KMS-11 (cell line): ENCODE measurements around the gene PLBD1.

Experiments
- H2AFZ ChIP-seq: fragments of 200-600 bp; sonication (generic); 2 replicates; pipeline ENCODE4 v1.6.1; 2016; ENCODE audit warnings: antibody characterized with exemption, mixed run types, low read depth
- H3K27ac ChIP-seq: fragments of 200-600 bp; sonication (generic); 2 replicates; pipeline ENCODE4 v1.6.1; 2016; ENCODE audit warnings: mild to moderate bottlenecking, mixed run types
- H3K27me3 ChIP-seq: fragments of 200-600 bp; sonication (generic); 2 replicates; pipeline ENCODE4 v1.6.1; 2017; ENCODE audit warnings: mild to moderate bottlenecking, low read depth, mixed run types, moderate library complexity; ENCODE audit not compliant: insufficient read depth
- H3K36me3 ChIP-seq: fragments of 200-600 bp; sonication (generic); 2 replicates; pipeline ENCODE4 v1.6.1; 2017; ENCODE audit warnings: mild to moderate bottlenecking, mixed run types; ENCODE audit not compliant: insufficient read depth
- H3K4me1 ChIP-seq: fragments of 200-600 bp; sonication (generic); 2 replicates; pipeline ENCODE4 v1.6.1; 2016; ENCODE audit warnings: mild to moderate bottlenecking, low read depth, mixed run types; ENCODE audit not compliant: poor library complexity, severe bottlenecking
- H3K4me2 ChIP-seq: fragments of 200-600 bp; sonication (generic); 2 replicates; pipeline ENCODE4 v1.7.0; 2016; ENCODE audit warnings: mild to moderate bottlenecking, mixed run types
- H3K4me3 ChIP-seq: fragments of 200-600 bp; sonication (generic); IDR thresholded peaks from 2 replicates; pipeline ENCODE4 v1.6.1; 2017; ENCODE audit warnings: low read depth, low read length, mixed read lengths; ENCODE audit not compliant: insufficient read depth
- H3K79me2 ChIP-seq: fragments of 200-600 bp; sonication (generic); 2 replicates; pipeline ENCODE4 v1.6.1; 2016; ENCODE audit warnings: low read depth, mixed run types; ENCODE audit not compliant: insufficient read depth
- H3K9ac ChIP-seq: fragments of 200-600 bp; sonication (generic); 2 replicates; pipeline ENCODE4 v1.6.1; 2016; ENCODE audit warnings: mild to moderate bottlenecking, mixed run types
- H4K20me1 ChIP-seq: fragments of 200-600 bp; sonication (generic); 2 replicates; pipeline ENCODE4 v1.6.1; 2016; ENCODE audit warnings: mild to moderate bottlenecking, mixed run types; ENCODE audit not compliant: insufficient read depth
- TF ChIP-seq, protein P1 (sequence below): fragments of 200-600 bp; sonication (generic); conservative IDR thresholded peaks from 2 replicates; pipeline ENCODE4 v1.6.1; 2017; ENCODE audit warnings: low read depth, mild to moderate bottlenecking, antibody characterized with exemption, low read length, moderate library complexity, mixed read lengths

PLBD1 gene

DNA sequence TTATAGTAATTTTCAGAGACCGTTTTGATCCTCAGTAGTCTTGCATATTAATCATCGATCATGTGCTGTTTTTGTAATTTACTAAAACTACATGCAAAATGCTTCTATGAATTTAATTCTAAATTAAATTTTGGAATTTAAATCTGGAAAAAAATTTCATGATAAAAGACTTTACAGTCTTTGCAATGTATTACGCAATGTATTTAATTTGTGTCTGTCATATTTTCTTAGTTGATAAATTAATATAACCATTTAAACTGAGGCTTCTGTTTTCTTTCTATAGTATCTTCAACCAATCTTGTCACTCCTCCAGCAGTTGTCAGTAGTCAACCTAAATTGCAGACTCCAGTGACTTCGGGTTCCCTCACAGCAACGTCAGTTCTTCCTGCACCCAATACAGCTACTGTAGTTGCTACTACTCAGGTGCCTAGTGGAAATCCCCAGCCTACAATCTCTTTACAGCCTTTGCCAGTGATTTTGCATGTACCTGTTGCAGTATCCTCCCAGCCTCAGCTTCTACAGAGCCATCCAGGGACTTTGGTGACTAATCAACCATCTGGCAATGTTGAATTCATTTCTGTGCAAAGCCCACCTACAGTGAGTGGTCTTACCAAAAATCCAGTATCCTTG lies 107.4 kb downstream of the PLBD1 start:
- no peak overlapping the region for H3K9ac ChIP-seq
- H2AFZ ChIP-seq = no peak overlapping the region
- peaks cover 8% of the 10 kb centered on the region; the same call in 1 of the 2 replicates for H3K36me3 ChIP-seq
- H3K79me2 ChIP-seq = 0 out of 2 replicates have a peak, but pooled peaks cover 1% of the 10 kb centered on the region
- no peaks in the 10 kb centered on the region for H3K4me1 ChIP-seq
- H3K27me3 ChIP-seq = no peaks in the 10 kb centered on the region
- no peaks in the 10 kb centered on the region for H4K20me1 ChIP-seq
- TF ChIP-seq, protein P1, sequence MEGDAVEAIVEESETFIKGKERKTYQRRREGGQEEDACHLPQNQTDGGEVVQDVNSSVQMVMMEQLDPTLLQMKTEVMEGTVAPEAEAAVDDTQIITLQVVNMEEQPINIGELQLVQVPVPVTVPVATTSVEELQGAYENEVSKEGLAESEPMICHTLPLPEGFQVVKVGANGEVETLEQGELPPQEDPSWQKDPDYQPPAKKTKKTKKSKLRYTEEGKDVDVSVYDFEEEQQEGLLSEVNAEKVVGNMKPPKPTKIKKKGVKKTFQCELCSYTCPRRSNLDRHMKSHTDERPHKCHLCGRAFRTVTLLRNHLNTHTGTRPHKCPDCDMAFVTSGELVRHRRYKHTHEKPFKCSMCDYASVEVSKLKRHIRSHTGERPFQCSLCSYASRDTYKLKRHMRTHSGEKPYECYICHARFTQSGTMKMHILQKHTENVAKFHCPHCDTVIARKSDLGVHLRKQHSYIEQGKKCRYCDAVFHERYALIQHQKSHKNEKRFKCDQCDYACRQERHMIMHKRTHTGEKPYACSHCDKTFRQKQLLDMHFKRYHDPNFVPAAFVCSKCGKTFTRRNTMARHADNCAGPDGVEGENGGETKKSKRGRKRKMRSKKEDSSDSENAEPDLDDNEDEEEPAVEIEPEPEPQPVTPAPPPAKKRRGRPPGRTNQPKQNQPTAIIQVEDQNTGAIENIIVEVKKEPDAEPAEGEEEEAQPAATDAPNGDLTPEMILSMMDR = no peak
- H3K4me3 ChIP-seq = no peak overlapping the region
- H3K4me2 ChIP-seq = no peak overlapping the region
- no peak overlapping the region for H3K27ac ChIP-seq

DNA sequence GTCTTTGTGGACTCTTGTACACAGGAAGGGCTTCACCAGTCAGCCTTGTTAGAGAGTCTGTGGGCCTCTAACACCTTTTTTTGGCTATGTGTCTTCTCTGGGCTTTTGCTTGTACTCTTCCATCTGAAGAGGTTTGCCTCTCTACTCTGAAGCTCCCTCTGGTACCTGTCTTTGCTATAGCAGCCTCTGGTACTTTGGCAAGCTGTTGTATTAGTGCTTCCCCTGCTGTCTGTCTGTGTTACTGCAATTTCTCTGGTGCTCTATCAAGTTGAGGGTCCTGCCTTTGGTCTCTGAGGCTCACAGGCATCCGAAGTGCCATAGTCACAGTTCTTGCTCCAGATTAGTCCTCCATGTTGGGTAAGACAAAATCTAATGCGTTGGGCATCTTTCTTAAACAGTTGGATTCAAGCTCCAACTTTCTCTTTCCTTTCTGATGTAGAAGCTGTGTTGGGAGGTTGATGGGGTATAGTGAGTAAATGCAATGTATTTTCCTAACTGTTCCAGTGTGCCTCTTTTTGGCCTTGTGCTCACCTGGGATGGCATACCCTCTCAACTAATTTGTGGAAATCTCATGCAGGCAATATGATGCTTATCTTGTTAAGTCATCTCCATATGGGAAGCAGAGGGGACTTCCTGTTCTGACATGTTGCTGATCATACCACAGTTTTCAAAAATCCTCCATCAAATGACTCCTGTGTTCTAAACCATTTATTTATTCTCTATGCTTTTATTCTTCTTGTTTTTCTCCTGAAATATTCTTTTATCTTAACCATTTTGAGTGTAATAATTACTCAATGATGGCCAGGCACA lies 113.4 kb downstream of the PLBD1 start:
- Histone ChIP-seq H3K4me3 (no peak overlapping the region), H3K9ac (no peak overlapping the region), H3K27me3 (no peaks in the 10 kb centered on the region), H3K4me1 (peaks cover 6% of the 10 kb centered on the region), H4K20me1 (no peaks in the 10 kb centered on the region), H3K36me3 (0 out of 2 replicates have a peak, but pooled peaks cover 3% of the 10 kb centered on the region), H2AFZ (no peak overlapping the region), H3K79me2 (0 out of 2 replicates have a peak, but pooled peaks cover 18% of the 10 kb centered on the region), H3K4me2 (no peak overlapping the region), H3K27ac (no peak overlapping the region)
- TF ChIP-seq, protein P1 = peak; percentile 77
